C4-2B (cell line): Measurements from ENCODE around the gene CDCA8.

Source experiments
- ZFX ChIP-seq: fragments of 450-650 bp; IDR thresholded peaks from 2 replicates; pipeline ENCODE4 v1.6.1; 2017
- TF ChIP-seq, protein P1 (sequence below): fragments of 450-650 bp; conservative IDR thresholded peaks from 2 replicates; pipeline ENCODE4 v1.5.1; 2017; ENCODE audit warnings: mild to moderate bottlenecking

DNA sequence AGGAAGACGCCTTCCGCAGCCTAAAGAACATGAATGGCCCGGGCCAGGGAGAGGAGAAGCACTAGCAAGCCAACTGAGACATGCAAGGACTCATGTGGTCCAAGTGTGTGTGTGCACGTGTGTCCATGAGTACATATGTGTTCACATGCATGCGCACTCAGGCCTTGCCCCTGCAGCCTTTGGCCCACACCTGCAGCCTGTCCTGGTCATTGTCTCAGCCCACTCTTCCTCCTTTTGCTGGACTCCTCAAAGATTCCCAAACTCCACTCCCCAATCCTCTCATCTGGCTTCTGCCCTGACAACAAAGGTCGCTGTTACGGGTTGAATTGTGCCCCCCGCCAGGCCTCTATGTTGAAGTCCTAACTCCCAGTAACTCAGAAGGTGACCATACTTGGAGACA is 21.9 kb downstream of the CDCA8 start:
- TF ChIP-seq, protein P1, sequence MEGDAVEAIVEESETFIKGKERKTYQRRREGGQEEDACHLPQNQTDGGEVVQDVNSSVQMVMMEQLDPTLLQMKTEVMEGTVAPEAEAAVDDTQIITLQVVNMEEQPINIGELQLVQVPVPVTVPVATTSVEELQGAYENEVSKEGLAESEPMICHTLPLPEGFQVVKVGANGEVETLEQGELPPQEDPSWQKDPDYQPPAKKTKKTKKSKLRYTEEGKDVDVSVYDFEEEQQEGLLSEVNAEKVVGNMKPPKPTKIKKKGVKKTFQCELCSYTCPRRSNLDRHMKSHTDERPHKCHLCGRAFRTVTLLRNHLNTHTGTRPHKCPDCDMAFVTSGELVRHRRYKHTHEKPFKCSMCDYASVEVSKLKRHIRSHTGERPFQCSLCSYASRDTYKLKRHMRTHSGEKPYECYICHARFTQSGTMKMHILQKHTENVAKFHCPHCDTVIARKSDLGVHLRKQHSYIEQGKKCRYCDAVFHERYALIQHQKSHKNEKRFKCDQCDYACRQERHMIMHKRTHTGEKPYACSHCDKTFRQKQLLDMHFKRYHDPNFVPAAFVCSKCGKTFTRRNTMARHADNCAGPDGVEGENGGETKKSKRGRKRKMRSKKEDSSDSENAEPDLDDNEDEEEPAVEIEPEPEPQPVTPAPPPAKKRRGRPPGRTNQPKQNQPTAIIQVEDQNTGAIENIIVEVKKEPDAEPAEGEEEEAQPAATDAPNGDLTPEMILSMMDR = no peak
- no peak for TF ChIP-seq ZFX
